Measurements from ENCODE around the gene TMEM123.

GRCh38 chr11:102449651-102450570 lies 2.7 kb downstream of the TMEM123 start:
- TF ChIP-seq CTCF (IDR thresholded peaks at IDR 0.05; ENCODE audit: insufficient read depth, low read length, poor library complexity, severe bottlenecking) (no peak), EZH2phosphoT487 (conservative IDR thresholded peaks at IDR 0.05; ENCODE audit: low read length) (no peak)

Data from SU-DHL-6 (cell line).